Vagina (tissue), 2 donors: ENCODE results near the gene ADAMTS12.

Experiments
- CTCF ChIP-seq, 3 experiments: fragments of 450-650 bp in 2 of 3; fragments of 200-600 bp in 1 of 3; sonication (generic) in 1 of 3; IDR thresholded peaks; one replicate each; pipeline ENCODE4 v1.5.1; 2017 to 2019; ENCODE audit warnings: antibody characterized with exemption in 3 of 3, mild to moderate bottlenecking in 2 of 3, moderate library complexity in 2 of 3
- POLR2A ChIP-seq, 2 donors: fragments of 450-650 bp; IDR thresholded peaks; one replicate each; pipeline ENCODE4 v1.6.1; 2017; ENCODE audit warnings: antibody characterized with exemption in 2 of 2, mild to moderate bottlenecking in 2 of 2, moderate library complexity in 2 of 2

- TF ChIP-seq POLR2A (IDR thresholded peaks at IDR 0.05), result no peak
- no peak for TF ChIP-seq CTCF (IDR thresholded peaks at IDR 0.05)
Measured at GRCh38 chr5:33743099-33743498, 148.7 kb downstream of the ADAMTS12 start.
